Measurements from ENCODE around the gene TOMM20.

TOMM20 gene

GRCh38 chr1:235129774-235130570 lies 1.3 kb upstream of the TOMM20 start:
- Histone ChIP-seq H3K4me1 (ENCODE audit: low read length) (peaks cover 5% of the 10 kb centered on the region; the same call in 1 of the 2 replicates), H4K20me1 (ENCODE audit: insufficient read depth, low read length) (peaks cover 6% of the 10 kb centered on the region; the same call in 1 of the 2 replicates), H3K4me3 (ENCODE audit: low read length) (no peak overlapping the region), H3K9me2 (replicated peaks; ENCODE audit: insufficient read depth, low read length) (no peaks in the 10 kb centered on the region), H3K79me2 (ENCODE audit: low read length) (peaks cover 37% of the 10 kb centered on the region), H3K4me2 (ENCODE audit: low read depth, low read length) (no peak overlapping the region), H3F3A (ENCODE audit: insufficient read depth, low read length) (peaks cover 17% of the 10 kb centered on the region), H3K27me3 (replicated peaks; ENCODE audit: insufficient read depth, low read length) (no peaks in the 10 kb centered on the region), H3K9me3 (replicated peaks; ENCODE audit: insufficient read depth, low read length) (no peaks in the 10 kb centered on the region), H3K27ac (ENCODE audit: low read length) (no peak overlapping the region), H3K9ac (ENCODE audit: low read length) (no peak overlapping the region), H2AFZ (ENCODE audit: low read length) (no peak overlapping the region), H3K36me3 (replicated peaks; ENCODE audit: insufficient read depth, low read length) (0 out of 2 replicates have a peak, but pooled peaks cover 3% of the 10 kb centered on the region)
- no peak for DNase-seq
- TF ChIP-seq EZH2 (optimal IDR thresholded peaks at IDR 0.05; ENCODE audit: low read depth, low read length) (no peak), CTCF (IDR thresholded peaks at IDR 0.05; ENCODE audit: low read length) (no peak), EZH2phosphoT487 (IDR thresholded peaks at IDR 0.05; ENCODE audit: low read length) (no peak)

- H3K36me3 ChIP-seq (replicated peaks; ENCODE audit: insufficient read depth, low read length): peaks cover 3% of the 10 kb centered on the region; the same call in 1 of the 2 replicates
- peak overlapping the region; percentile 76 for H3K27ac ChIP-seq (ENCODE audit: low read length)
- peak overlapping the region; percentile 93 for H3K9ac ChIP-seq (ENCODE audit: low read length)
- no peaks in the 10 kb centered on the region for H3K27me3 ChIP-seq (replicated peaks; ENCODE audit: insufficient read depth, low read length)
- peak overlapping the region; percentile 66 for H3K4me2 ChIP-seq (ENCODE audit: low read depth, low read length)
- DNase-seq: peak; percentile 39
- H3K9me3 ChIP-seq (replicated peaks; ENCODE audit: insufficient read depth, low read length): no peaks in the 10 kb centered on the region
- H3F3A ChIP-seq (ENCODE audit: insufficient read depth, low read length): peaks cover 16% of the 10 kb centered on the region
- H4K20me1 ChIP-seq (ENCODE audit: insufficient read depth, low read length): peaks cover 17% of the 10 kb centered on the region
- TF ChIP-seq EZH2 (optimal IDR thresholded peaks at IDR 0.05; ENCODE audit: low read depth, low read length): no peak
- H3K4me3 ChIP-seq (ENCODE audit: low read length): peak overlapping the region; percentile 99
- no peaks in the 10 kb centered on the region for H3K9me2 ChIP-seq (replicated peaks; ENCODE audit: insufficient read depth, low read length)
- peak overlapping the region; percentile 73 for H2AFZ ChIP-seq (ENCODE audit: low read length)
- peaks cover 5% of the 10 kb centered on the region; the same call in 1 of the 2 replicates for H3K4me1 ChIP-seq (ENCODE audit: low read length)
- H3K79me2 ChIP-seq (ENCODE audit: low read length): peaks cover 58% of the 10 kb centered on the region
Observed at GRCh38 chr1:235127732-235128455, 743 bp downstream of the TOMM20 start.

GRCh38 chr1:235127203-235127602 lies 1.4 kb downstream of the TOMM20 start:
- Histone ChIP-seq H3K36me3 (replicated peaks; ENCODE audit: insufficient read depth, low read length) (peaks cover 8% of the 10 kb centered on the region; the same call in 1 of the 2 replicates), H3F3A (ENCODE audit: insufficient read depth, low read length) (peaks cover 12% of the 10 kb centered on the region), H3K9me3 (replicated peaks; ENCODE audit: insufficient read depth, low read length) (no peaks in the 10 kb centered on the region), H3K27ac (ENCODE audit: low read length) (no peak overlapping the region), H3K4me1 (ENCODE audit: low read length) (peaks cover 5% of the 10 kb centered on the region; the same call in 1 of the 2 replicates), H3K27me3 (replicated peaks; ENCODE audit: insufficient read depth, low read length) (no peaks in the 10 kb centered on the region), H3K9me2 (replicated peaks; ENCODE audit: insufficient read depth, low read length) (no peaks in the 10 kb centered on the region), H3K79me2 (ENCODE audit: low read length) (peaks cover 65% of the 10 kb centered on the region), H3K4me3 (ENCODE audit: low read length) (peak overlapping the region; percentile 99), H3K9ac (ENCODE audit: low read length) (peak overlapping the region; percentile 93; the same call in 1 of the 2 replicates), H4K20me1 (ENCODE audit: insufficient read depth, low read length) (peaks cover 24% of the 10 kb centered on the region), H2AFZ (ENCODE audit: low read length) (no peak overlapping the region), H3K4me2 (ENCODE audit: low read depth, low read length) (peak overlapping the region; percentile 66)
- TF ChIP-seq EZH2 (optimal IDR thresholded peaks at IDR 0.05; ENCODE audit: low read depth, low read length) (no peak), EZH2phosphoT487 (IDR thresholded peaks at IDR 0.05; ENCODE audit: low read length) (no peak), CTCF (IDR thresholded peaks at IDR 0.05; ENCODE audit: low read length) (no peak)
- DNase-seq: peak; percentile 15
